Suprapubic skin (tissue), 4 donors: ENCODE results near the gene SLCO3A1. TPM values are rescaled to one million over a fixed set of nuclear protein-coding genes. Genes with fewer than 3 reads are reported as not detected.

Experiments
- DNase-seq, 2 donors: peaks; one replicate each; pipeline ENCODE4 v3.0.0-alpha.2; 2019; ENCODE audit warnings: low spot score in 2 of 2
- H3K27ac ChIP-seq: fragments of 200-600 bp; sonication (generic); one replicate; pipeline ENCODE4 v1.5.1; 2019
- H3K27me3 ChIP-seq: fragments of 200-600 bp; sonication (generic); one replicate; pipeline ENCODE4 v1.5.1; 2019
- H3K36me3 ChIP-seq: fragments of 200-600 bp; sonication (generic); one replicate; pipeline ENCODE4 v1.5.1; 2019
- H3K4me1 ChIP-seq: fragments of 200-600 bp; sonication (generic); one replicate; pipeline ENCODE4 v1.5.1; 2019
- H3K4me3 ChIP-seq: fragments of 200-600 bp; sonication (generic); one replicate; pipeline ENCODE4 v1.5.1; 2019; ENCODE audit warnings: mild to moderate bottlenecking
- H3K9me3 ChIP-seq: fragments of 200-600 bp; sonication (generic); one replicate; pipeline ENCODE4 v1.5.1; 2019
- EP300 ChIP-seq: sonication (generic); formaldehyde crosslinking; IDR thresholded peaks from one replicate; pipeline ENCODE4 v1.6.1; 2017; ENCODE audit warnings: antibody characterized with exemption
- POLR2A ChIP-seq, 2 donors: fragments of 450-650 bp; IDR thresholded peaks; one replicate each; pipeline ENCODE4 v1.6.1; 2017; ENCODE audit warnings: antibody characterized with exemption in 2 of 2, mild to moderate bottlenecking in 2 of 2, moderate library complexity in 2 of 2
- POLR2AphosphoS5 ChIP-seq, 3 donors: sonication (generic); formaldehyde crosslinking; IDR thresholded peaks; one replicate each; pipeline ENCODE4 v1.6.1; 2017; ENCODE audit warnings: antibody characterized with exemption in 3 of 3
- WGBS: methylation state at CpG from one replicate; pipeline ENCODE4 v1.1.5; 2018; 5-methylcytosine and 5-hydroxymethylcytosine counted together
- total RNA-seq, 4 donors: library from RNA; depleted of rRNA; stranded (reverse); fragments of >200 nt; gene quantifications; one replicate each; pipeline ENCODE4 v1.1.0, GENCODE V29; 2016
- TF ChIP-seq, protein P1 (sequence below), 2 donors: fragments of 200-600 bp in 1 of 2; fragments of 450-650 bp in 1 of 2; sonication (generic) in 1 of 2; IDR thresholded peaks; one replicate each; pipeline ENCODE4 v1.5.1; 2016 to 2019; ENCODE audit warnings: antibody characterized with exemption in 2 of 2, mild to moderate bottlenecking in 1 of 2, moderate library complexity in 1 of 2

SLCO3A1 gene
- total RNA-seq, 4 donors from 2014 or later = 29.0 to 131 (median 44.6) TPM

DNA sequence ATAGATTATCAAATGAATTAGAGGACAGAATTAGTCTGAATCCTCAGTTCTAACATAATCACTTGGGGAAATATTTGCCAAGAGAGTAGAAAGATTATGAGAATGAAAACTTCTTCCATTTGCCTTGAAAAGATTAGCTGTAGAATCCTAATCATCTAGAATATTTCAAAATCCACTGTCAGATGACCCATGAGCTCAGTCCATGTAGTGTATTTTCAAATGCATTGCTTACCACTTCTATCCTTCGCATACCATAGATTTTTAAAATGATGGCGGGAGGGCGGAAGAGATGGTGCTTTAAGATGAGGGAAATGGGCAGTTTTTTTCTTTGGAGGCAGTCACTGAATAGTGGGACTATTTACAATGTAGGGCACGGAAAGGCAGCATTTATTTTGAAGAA is 136.3 kb downstream of the SLCO3A1 start:
- H3K4me3 ChIP-seq = no peak overlapping the region
- no peaks in the 10 kb centered on the region for H3K36me3 ChIP-seq
- TF ChIP-seq, protein P1, sequence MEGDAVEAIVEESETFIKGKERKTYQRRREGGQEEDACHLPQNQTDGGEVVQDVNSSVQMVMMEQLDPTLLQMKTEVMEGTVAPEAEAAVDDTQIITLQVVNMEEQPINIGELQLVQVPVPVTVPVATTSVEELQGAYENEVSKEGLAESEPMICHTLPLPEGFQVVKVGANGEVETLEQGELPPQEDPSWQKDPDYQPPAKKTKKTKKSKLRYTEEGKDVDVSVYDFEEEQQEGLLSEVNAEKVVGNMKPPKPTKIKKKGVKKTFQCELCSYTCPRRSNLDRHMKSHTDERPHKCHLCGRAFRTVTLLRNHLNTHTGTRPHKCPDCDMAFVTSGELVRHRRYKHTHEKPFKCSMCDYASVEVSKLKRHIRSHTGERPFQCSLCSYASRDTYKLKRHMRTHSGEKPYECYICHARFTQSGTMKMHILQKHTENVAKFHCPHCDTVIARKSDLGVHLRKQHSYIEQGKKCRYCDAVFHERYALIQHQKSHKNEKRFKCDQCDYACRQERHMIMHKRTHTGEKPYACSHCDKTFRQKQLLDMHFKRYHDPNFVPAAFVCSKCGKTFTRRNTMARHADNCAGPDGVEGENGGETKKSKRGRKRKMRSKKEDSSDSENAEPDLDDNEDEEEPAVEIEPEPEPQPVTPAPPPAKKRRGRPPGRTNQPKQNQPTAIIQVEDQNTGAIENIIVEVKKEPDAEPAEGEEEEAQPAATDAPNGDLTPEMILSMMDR (IDR thresholded peaks at IDR 0.05) = no peak
- no peak for TF ChIP-seq EP300
- no peak for TF ChIP-seq POLR2A (IDR thresholded peaks at IDR 0.05)
- no peak for TF ChIP-seq POLR2AphosphoS5 (IDR thresholded peaks at IDR 0.05)

DNA sequence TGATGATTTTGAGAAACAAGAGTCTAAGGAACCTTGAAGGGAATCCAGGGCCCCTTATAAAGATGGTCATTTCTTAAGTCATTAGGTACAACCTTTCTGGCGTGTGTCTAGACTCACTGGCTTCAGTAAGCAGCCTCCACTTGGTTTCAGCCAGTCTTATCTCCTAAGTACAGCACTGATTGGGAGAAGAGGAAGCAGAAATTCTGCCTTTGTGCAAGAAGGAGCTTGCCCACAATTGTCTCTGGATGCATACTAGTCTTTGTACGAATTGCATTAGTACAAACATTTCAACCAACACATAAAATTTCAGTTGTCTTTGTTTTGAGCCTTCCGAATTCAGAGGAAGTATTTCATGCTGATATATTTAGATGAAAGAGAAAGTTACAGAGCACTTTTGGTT is 139.4 kb downstream of the SLCO3A1 start:
- Histone ChIP-seq H3K4me3 (no peak overlapping the region), H3K4me1 (peaks cover 7% of the 10 kb centered on the region), H3K27ac (no peak overlapping the region), H3K27me3 (no peaks in the 10 kb centered on the region), H3K36me3 (no peaks in the 10 kb centered on the region), H3K9me3 (no peaks in the 10 kb centered on the region)
- no peak for DNase-seq
- 48% methylated on average over 3 of the region's 3 CpGs for WGBS
- TF ChIP-seq EP300 = no peak
- TF ChIP-seq, protein P1 (IDR thresholded peaks at IDR 0.05) = no peak
- no peak for TF ChIP-seq POLR2AphosphoS5 (IDR thresholded peaks at IDR 0.05)
- no peak for TF ChIP-seq POLR2A (IDR thresholded peaks at IDR 0.05)

More for the DNA sequence above, 136.3 kb downstream of the SLCO3A1 start:
- H3K27ac ChIP-seq = no peak overlapping the region
- DNase-seq = no peak
- peaks cover 7% of the 10 kb centered on the region for H3K4me1 ChIP-seq
- no peaks in the 10 kb centered on the region for H3K27me3 ChIP-seq
- WGBS = 93% methylated on average over 4 of the region's 4 CpGs
- H3K9me3 ChIP-seq = no peaks in the 10 kb centered on the region

DNA sequence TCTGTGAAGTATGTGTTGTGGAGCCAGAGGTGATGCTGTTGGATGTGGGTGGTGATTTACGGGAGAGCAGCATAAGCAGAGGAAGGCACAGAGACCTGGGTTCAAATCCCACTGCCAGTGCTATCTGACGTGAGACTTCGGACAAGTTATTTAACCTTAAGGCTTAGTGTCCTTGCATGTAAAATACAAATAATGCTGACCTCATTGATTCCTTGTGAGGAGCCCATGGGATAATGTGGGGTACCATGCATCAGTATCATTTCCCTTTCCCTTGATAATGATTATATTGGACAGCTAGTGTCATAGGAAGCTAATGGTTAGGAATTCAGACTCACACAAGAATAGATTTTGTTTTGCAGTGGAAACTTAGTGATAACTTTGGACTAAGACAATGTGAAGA is 141.6 kb downstream of the SLCO3A1 start:
- no peaks in the 10 kb centered on the region for H3K27me3 ChIP-seq
- H3K4me1 ChIP-seq = peaks cover 7% of the 10 kb centered on the region
- DNase-seq = no peak
- H3K9me3 ChIP-seq = no peaks in the 10 kb centered on the region
- H3K4me3 ChIP-seq = no peak overlapping the region
- WGBS = 93% methylated on average over 3 of the region's 3 CpGs
- TF ChIP-seq POLR2A (IDR thresholded peaks at IDR 0.05) = no peak
- TF ChIP-seq, protein P1 (IDR thresholded peaks at IDR 0.05) = no peak
- no peak for TF ChIP-seq POLR2AphosphoS5 (IDR thresholded peaks at IDR 0.05)
- TF ChIP-seq EP300 = no peak
- H3K27ac ChIP-seq = no peak overlapping the region
- H3K36me3 ChIP-seq = no peaks in the 10 kb centered on the region

DNA sequence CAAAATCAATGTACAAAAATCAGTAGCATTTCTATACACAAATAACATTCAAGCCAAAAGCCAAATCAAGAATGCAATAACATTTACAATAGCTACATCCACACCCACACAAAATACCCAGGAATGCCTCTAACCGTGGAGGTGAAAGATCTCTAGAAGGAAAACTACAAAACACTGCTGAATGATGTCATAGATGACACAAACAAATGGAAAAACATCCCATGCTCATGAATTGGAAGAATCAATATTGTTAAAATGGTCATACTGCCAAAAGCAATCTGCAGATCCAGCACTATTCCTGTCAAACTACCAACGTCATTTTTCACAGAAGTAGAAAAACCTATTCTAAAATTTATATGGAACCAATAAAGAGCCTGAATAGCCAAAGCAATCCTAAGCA is 143.7 kb downstream of the SLCO3A1 start:
- H3K27me3 ChIP-seq = no peaks in the 10 kb centered on the region
- TF ChIP-seq POLR2A (IDR thresholded peaks at IDR 0.05) (no peak), POLR2AphosphoS5 (IDR thresholded peaks at IDR 0.05) (no peak), EP300 (no peak)
- TF ChIP-seq, protein P1 (IDR thresholded peaks at IDR 0.05) = no peak
- peaks cover 7% of the 10 kb centered on the region for H3K4me1 ChIP-seq
- H3K27ac ChIP-seq = no peak overlapping the region
- DNase-seq = no peak
- H3K4me3 ChIP-seq = no peak overlapping the region
- 68% methylated on average over 2 of the region's 2 CpGs for WGBS
- no peaks in the 10 kb centered on the region for H3K36me3 ChIP-seq
- no peaks in the 10 kb centered on the region for H3K9me3 ChIP-seq

- 92% methylated on average over 6 of the region's 6 CpGs for WGBS
- Histone ChIP-seq H3K27me3 (no peaks in the 10 kb centered on the region), H3K27ac (no peak overlapping the region), H3K9me3 (no peaks in the 10 kb centered on the region), H3K36me3 (no peaks in the 10 kb centered on the region), H3K4me3 (no peak overlapping the region), H3K4me1 (no peaks in the 10 kb centered on the region)
- DNase-seq = no peak
- TF ChIP-seq POLR2A (IDR thresholded peaks at IDR 0.05) (no peak), EP300 (no peak), POLR2AphosphoS5 (IDR thresholded peaks at IDR 0.05) (no peak)
- TF ChIP-seq, protein P1 (IDR thresholded peaks at IDR 0.05) = no peak
Observed at GRCh38 chr15:92000709-92001108, 147.2 kb downstream of the SLCO3A1 start.
